ENCODE data around the gene NANOS2. TPM values are rescaled to one million over a fixed set of nuclear protein-coding genes. Genes with fewer than 3 reads are reported as not detected.

NANOS2 gene
- total and polyA plus RNA-seq, 10 donors, result not detected

DNA sequence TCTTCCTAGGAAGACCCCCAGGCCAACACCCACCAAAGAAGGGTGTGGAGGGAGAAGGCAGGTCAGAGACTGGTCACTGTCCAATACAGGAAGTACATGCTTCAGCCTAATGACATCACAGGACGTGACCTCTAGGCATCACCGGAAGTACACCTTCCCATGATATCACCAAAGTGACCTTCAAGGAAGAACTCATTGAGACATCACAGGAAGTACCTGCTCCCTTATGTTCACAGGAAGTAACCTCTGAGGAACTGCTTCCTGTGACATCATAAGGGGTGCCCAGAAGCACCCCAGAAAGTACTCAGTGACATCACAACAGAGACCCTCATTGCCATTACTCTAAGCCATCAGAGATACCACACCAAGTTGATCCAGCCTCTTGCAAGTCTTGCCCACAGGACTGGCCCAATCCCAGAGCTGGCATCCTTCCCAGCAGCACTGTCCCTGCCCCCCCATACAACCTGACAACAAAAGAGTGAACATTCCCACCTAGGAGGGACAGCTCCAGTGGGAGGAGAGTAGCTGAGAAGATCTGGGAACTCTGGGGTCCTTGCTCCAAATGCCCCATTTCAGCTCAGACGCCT, 24.2 kb upstream of the NANOS2 start:
- peaks cover 0 to 4% (median 0%) of the 10 kb centered on the region in 6 donors for H3K36me3 ChIP-seq
- 48 to 75% (median 71%) methylated on average over 2 to 3 of the region's 3 CpGs for WGBS, 5 donors
- intact Hi-C loops (cut with DNase I; ENCODE audit: low total_unique reads), result no loop called here
- no peak overlapping the region for H3K4me3 ChIP-seq
- TF ChIP-seq POLR2A (IDR thresholded peaks at IDR 0.05) (no peak), POLR2AphosphoS5 (IDR thresholded peaks at IDR 0.05) (no peak)
- TF ChIP-seq, protein P1, sequence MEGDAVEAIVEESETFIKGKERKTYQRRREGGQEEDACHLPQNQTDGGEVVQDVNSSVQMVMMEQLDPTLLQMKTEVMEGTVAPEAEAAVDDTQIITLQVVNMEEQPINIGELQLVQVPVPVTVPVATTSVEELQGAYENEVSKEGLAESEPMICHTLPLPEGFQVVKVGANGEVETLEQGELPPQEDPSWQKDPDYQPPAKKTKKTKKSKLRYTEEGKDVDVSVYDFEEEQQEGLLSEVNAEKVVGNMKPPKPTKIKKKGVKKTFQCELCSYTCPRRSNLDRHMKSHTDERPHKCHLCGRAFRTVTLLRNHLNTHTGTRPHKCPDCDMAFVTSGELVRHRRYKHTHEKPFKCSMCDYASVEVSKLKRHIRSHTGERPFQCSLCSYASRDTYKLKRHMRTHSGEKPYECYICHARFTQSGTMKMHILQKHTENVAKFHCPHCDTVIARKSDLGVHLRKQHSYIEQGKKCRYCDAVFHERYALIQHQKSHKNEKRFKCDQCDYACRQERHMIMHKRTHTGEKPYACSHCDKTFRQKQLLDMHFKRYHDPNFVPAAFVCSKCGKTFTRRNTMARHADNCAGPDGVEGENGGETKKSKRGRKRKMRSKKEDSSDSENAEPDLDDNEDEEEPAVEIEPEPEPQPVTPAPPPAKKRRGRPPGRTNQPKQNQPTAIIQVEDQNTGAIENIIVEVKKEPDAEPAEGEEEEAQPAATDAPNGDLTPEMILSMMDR (IDR thresholded peaks at IDR 0.05 in 8 of 11, conservative IDR thresholded peaks at IDR 0.05 in 3 of 11), result no peak
- H3K27ac ChIP-seq, result no peak overlapping the region
- no peaks in the 10 kb centered on the region for H3K4me1 ChIP-seq
- H3K27me3 ChIP-seq (replicated peaks in 1 of 7), result peaks cover 0 to 70% (median 10%) of the 10 kb centered on the region in 7 donors
- DNase-seq, result peak; percentile 15
- H3K9me3 ChIP-seq, result peaks cover 0 to 4% (median 0%) of the 10 kb centered on the region in 8 donors

DNA sequence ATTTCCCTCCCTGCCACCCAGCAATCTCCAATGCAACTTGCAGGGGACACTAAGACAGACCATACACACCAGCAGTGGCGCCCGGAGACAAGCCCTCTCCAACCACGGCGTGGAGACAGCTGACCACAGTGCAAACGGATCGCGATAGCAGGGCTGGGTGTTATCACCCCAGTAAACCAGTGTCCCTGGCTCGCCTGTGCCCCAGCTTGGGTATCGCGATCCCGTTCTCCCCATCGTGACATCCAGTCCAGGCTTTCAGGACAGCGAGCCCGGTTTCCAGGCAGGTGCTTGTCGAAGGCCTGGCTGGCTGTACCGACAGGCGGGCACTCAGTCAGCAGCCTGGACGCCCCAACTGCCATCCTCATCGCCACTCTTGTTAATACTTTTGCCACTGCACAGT, 20.7 kb upstream of the NANOS2 start:
- intact Hi-C loops (cut with DNase I; ENCODE audit: low total_unique reads), result no loop called here
- TF ChIP-seq, protein P1 (IDR thresholded peaks at IDR 0.05 in 8 of 11, conservative IDR thresholded peaks at IDR 0.05 in 3 of 11), result no peak
- no peak for TF ChIP-seq POLR2AphosphoS5 (IDR thresholded peaks at IDR 0.05)
- TF ChIP-seq POLR2A (IDR thresholded peaks at IDR 0.05), result no peak
- H3K9me3 ChIP-seq, result peaks cover 0 to 4% (median 0%) of the 10 kb centered on the region in 8 donors
- H3K36me3 ChIP-seq, result no peaks in the 10 kb centered on the region
- H3K4me3 ChIP-seq, result no peak overlapping the region
- WGBS, 5 donors, result 78 to 88% (median 80%) methylated on average over 19 of the region's 19 CpGs
- peak; percentile 48 for DNase-seq
- H3K4me1 ChIP-seq, result no peaks in the 10 kb centered on the region
- H3K27ac ChIP-seq, result no peak overlapping the region
- H3K27me3 ChIP-seq (replicated peaks in 1 of 7), result peaks cover 0 to 93% (median 10%) of the 10 kb centered on the region in 7 donors

DNA sequence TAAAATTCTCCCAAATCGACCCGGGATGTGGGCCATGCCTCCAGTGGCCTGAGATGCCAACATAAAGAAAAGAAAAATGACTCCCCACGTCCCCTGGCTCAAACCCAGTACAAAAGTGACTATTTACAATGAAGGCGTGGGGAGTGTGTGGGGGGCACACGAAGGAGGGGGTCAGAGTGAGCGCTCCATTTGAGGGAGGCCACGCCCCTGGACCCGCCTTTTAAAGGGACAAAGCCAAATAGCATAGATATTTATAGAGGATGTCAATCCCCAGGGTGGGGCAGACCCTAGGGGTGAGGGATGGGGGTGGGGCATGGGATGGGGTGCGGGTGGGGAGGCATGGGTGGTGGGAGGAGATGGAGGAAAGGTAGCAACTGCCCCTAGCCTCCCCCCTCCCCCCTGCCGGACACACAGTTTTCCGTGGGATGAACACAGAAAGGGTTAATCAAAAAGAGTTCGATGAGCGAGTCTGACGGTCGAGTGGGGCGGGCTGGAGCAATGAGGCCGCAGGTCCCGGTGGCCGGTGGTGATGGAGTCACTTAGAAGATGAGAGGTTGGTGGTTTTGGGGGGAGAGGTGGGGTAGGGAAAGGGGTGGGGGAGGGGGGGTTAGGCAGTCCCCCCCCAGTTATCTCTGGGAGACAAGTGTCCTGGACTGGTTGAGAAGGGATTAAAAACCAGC, 20.1 kb upstream of the NANOS2 start:
- peaks cover 0 to 94% (median 9%) of the 10 kb centered on the region in 7 donors for H3K27me3 ChIP-seq (replicated peaks in 1 of 7)
- intact Hi-C loops (cut with DNase I; ENCODE audit: low total_unique reads), result no loop called here

More for the DNA sequence above, 20.1 kb upstream of the NANOS2 start:
- peak; percentile 14 for DNase-seq
- no peaks in the 10 kb centered on the region for H3K36me3 ChIP-seq
- no peak for TF ChIP-seq POLR2A (IDR thresholded peaks at IDR 0.05)
- TF ChIP-seq, protein P1 (IDR thresholded peaks at IDR 0.05 in 8 of 11, conservative IDR thresholded peaks at IDR 0.05 in 3 of 11), result no peak
- TF ChIP-seq POLR2AphosphoS5 (IDR thresholded peaks at IDR 0.05), result no peak
- no peaks in the 10 kb centered on the region for H3K4me1 ChIP-seq
- WGBS, 5 donors, result 41 to 57% (median 45%) methylated on average over 19 of the region's 19 CpGs
- peaks cover 0 to 4% (median 0%) of the 10 kb centered on the region in 8 donors for H3K9me3 ChIP-seq
- H3K4me3 ChIP-seq, result no peak overlapping the region
- H3K27ac ChIP-seq, result no peak overlapping the region

Measured in spleen (tissue), 11 donors.